Stimulated activated naive B cell treated with anti-CD40 and anti-IgM and Interleukin-4, amounts not matched to agents 10 μg/mL and 1 μg/mL and 100 μg/mL, for 72 hours (primary cell): Measurements from ENCODE around the gene SSTR4.

Experiments used
- ATAC-seq, 2 donors: fragments of 150-1000 bp; cut with Tn5 transposase; replicated peaks; 2 replicates each; pipeline ENCODE4 v1.10.0; 2021; ENCODE audit warnings: moderate library complexity in 1 of 2
- DNase-seq: peaks from one replicate; pipeline ENCODE4 v3.0.0; 2021
- H3K27ac Mint-ChIP-seq: one replicate; pipeline ENCODE4 v1.8.0; 2022; ENCODE audit warnings: mild to moderate bottlenecking, mixed read lengths
- H3K27me3 Mint-ChIP-seq, 2 donors: one replicate each; pipeline ENCODE4 v1.8.0; 2022; ENCODE audit warnings: mixed read lengths in 2 of 2
- H3K36me3 Mint-ChIP-seq, 2 donors: one replicate each; pipeline ENCODE4 v1.8.0; 2022; ENCODE audit warnings: mixed read lengths in 2 of 2, mild to moderate bottlenecking in 1 of 2
- H3K4me1 Mint-ChIP-seq, 2 donors: one replicate each; pipeline ENCODE4 v1.8.0; 2022; ENCODE audit warnings: mixed read lengths in 2 of 2, mild to moderate bottlenecking in 1 of 2
- H3K4me3 Mint-ChIP-seq, 2 donors: one replicate each; pipeline ENCODE4 v1.8.0; 2022; ENCODE audit warnings: mild to moderate bottlenecking in 2 of 2, mixed read lengths in 2 of 2, moderate library complexity in 1 of 2
- H3K9me3 Mint-ChIP-seq, 2 donors: one replicate each; pipeline ENCODE4 v1.8.0; 2022; ENCODE audit warnings: mixed read lengths in 2 of 2, mild to moderate bottlenecking in 1 of 2

Gene SSTR4

GRCh38 chr20:23059846-23060245 is 24.7 kb downstream of the SSTR4 start:
- ATAC-seq, result no peak
- Mint-ChIP-seq H3K4me1 (no peaks in the 10 kb centered on the region), H3K9me3 (peaks cover 0 to 3% of the 10 kb centered on the region in 2 donors), H3K36me3 (no peaks in the 10 kb centered on the region), H3K4me3 (no peak overlapping the region), H3K27ac (no peak overlapping the region), H3K27me3 (no peaks in the 10 kb centered on the region)
- DNase-seq, result no peak

- Mint-ChIP-seq H3K27ac (no peak overlapping the region), H3K9me3 (peaks cover 0 to 3% of the 10 kb centered on the region in 2 donors), H3K4me1 (no peaks in the 10 kb centered on the region), H3K4me3 (no peak overlapping the region), H3K36me3 (no peaks in the 10 kb centered on the region), H3K27me3 (no peaks in the 10 kb centered on the region)
- ATAC-seq, result no peak
- no peak for DNase-seq
Observed at GRCh38 chr20:23060629-23061028, 25.5 kb downstream of the SSTR4 start.

GRCh38 chr20:23061262-23061661 is 26.1 kb downstream of the SSTR4 start:
- H3K36me3 Mint-ChIP-seq, result no peaks in the 10 kb centered on the region

GRCh38 chr20:23061734-23062561 is 26.8 kb downstream of the SSTR4 start:
- H3K27ac Mint-ChIP-seq, result no peak overlapping the region

More at GRCh38 chr20:23061262-23061661, 26.1 kb downstream of the SSTR4 start:
- ATAC-seq, result no peak
- no peak overlapping the region for H3K4me3 Mint-ChIP-seq
- no peak for DNase-seq
- no peaks in the 10 kb centered on the region for H3K4me1 Mint-ChIP-seq
- H3K27me3 Mint-ChIP-seq, result no peaks in the 10 kb centered on the region
- H3K27ac Mint-ChIP-seq, result no peak overlapping the region
- H3K9me3 Mint-ChIP-seq, result peaks cover 0 to 3% of the 10 kb centered on the region in 2 donors

DNA sequence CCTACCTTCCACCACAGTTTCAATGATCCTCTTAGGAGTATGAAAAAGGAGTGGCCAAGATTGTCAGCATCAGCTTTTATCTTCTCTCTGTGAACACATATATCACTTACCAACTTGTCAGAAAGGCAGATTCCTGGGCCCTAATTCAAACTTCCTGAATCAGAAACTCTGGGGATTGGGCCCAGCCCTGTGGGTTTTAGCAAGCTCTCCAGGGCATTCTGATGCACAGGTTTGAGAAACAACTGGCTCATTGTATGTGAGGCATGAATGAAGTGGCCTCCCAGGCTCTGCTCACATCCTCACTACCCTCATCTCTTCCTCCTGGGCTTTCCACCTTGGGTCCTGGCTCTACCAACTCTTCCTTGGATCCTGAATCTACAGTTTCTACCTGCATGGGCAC is 27.5 kb downstream of the SSTR4 start:
- Mint-ChIP-seq H3K36me3 (no peaks in the 10 kb centered on the region), H3K4me1 (no peaks in the 10 kb centered on the region), H3K9me3 (no peaks in the 10 kb centered on the region), H3K4me3 (no peak overlapping the region), H3K27ac (peak overlapping the region; percentile 48), H3K27me3 (no peaks in the 10 kb centered on the region)
- DNase-seq (no peak), ATAC-seq (no peak)

More at GRCh38 chr20:23061734-23062561, 26.8 kb downstream of the SSTR4 start:
- no peaks in the 10 kb centered on the region for H3K9me3 Mint-ChIP-seq
- no peaks in the 10 kb centered on the region for H3K27me3 Mint-ChIP-seq
- H3K4me3 Mint-ChIP-seq, result no peak overlapping the region
- DNase-seq (no peak), ATAC-seq (peak in 1 of 2 donors; percentile 16)
- H3K36me3 Mint-ChIP-seq, result no peaks in the 10 kb centered on the region
- H3K4me1 Mint-ChIP-seq, result no peaks in the 10 kb centered on the region

DNA sequence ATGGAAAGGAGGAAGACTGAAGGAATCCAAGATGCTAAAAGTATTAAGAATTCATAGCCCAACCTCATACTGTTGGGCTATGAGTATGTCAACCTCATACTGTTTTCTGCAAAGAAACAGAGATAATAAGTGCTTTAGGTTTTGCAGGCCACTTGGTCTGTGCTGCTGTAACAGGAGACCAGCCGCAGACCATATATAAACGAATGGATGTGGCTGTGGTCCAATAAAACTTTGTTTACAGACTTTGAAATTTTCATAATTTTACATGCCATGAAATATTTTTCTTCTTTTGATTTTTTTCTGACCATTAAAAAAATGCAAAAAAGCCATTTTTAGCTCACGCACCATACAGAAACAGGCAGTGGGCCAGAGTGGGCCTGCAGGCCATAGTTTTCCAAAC is 28.1 kb downstream of the SSTR4 start:
- H3K36me3 Mint-ChIP-seq, result no peaks in the 10 kb centered on the region
- no peak overlapping the region for H3K4me3 Mint-ChIP-seq
- H3K9me3 Mint-ChIP-seq, result no peaks in the 10 kb centered on the region
- no peaks in the 10 kb centered on the region for H3K4me1 Mint-ChIP-seq
- H3K27ac Mint-ChIP-seq, result no peak overlapping the region
- ATAC-seq, result no peak
- H3K27me3 Mint-ChIP-seq, result no peaks in the 10 kb centered on the region
- DNase-seq, result no peak

GRCh38 chr20:23063581-23063980 is 28.5 kb downstream of the SSTR4 start:
- Mint-ChIP-seq H3K27ac (no peak overlapping the region), H3K27me3 (no peaks in the 10 kb centered on the region), H3K36me3 (no peaks in the 10 kb centered on the region), H3K9me3 (no peaks in the 10 kb centered on the region), H3K4me1 (no peaks in the 10 kb centered on the region), H3K4me3 (no peak overlapping the region)
- ATAC-seq (no peak), DNase-seq (no peak)

DNA sequence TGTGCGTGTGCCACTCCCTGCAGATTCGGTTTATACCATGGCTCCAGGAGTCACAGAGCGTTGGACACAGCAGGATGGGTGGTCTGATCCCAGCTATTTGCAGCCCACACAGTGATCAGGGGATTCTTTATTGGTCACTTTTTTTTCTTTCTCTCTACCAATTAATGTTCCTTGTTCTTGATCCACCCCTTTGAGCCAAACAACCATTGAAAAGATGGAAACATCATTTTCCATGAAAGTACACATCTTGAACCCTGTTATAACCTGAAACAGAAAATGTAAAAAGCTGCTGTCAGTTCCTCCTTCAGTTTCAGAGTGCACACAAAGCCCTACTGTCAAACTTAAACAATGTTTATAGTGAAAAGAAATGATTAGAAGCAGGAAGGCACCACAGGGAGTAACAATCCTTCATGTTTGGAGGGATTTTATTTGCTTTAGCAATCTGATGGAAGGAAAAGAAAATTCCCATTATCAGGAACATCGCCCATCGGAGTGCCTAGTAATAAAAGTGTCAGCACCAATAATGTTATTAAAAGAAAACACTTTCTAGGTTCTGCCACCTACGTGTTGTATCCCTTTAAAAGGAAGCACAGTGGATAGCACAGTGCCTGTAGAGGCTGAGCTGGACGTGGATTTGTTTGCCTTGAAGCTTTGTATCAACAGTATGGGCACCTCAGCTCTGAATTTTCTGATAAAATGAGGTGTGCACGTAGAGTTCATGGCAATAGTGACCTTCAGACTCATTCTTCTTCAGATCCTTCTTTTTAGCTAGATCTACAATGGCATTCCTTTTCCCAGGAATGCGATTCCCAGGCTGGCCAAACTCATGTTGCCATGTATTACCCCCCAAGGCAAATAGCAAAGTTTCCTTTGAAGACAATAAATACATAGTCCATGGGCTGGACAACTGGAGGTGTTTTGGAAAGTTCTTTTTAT is 30.4 kb downstream of the SSTR4 start:
- Mint-ChIP-seq H3K27ac (no peak overlapping the region), H3K4me1 (no peaks in the 10 kb centered on the region), H3K36me3 (no peaks in the 10 kb centered on the region), H3K27me3 (no peaks in the 10 kb centered on the region), H3K4me3 (no peak overlapping the region), H3K9me3 (no peaks in the 10 kb centered on the region)
- ATAC-seq (no peak), DNase-seq (no peak)

DNA sequence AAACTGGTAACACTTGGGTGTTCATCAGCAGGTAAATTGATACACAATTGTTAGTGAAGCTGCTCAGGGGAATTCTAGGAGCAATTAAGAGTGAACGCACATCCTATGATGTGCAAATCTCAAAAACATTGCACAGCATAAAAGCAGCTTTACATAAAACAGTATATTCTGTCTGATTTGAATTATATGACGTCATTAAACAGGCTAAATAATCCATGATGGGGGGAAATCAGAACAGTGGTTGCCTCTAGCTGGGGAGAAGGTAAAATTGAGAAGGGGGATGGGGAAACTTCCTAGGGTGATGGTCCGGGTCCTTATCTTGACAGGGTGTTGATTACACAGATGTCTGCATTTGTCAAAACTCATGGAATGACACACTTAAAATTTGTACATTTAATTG is 31.7 kb downstream of the SSTR4 start:
- Mint-ChIP-seq H3K9me3 (no peaks in the 10 kb centered on the region), H3K36me3 (no peaks in the 10 kb centered on the region), H3K27ac (no peak overlapping the region), H3K27me3 (no peaks in the 10 kb centered on the region), H3K4me3 (no peak overlapping the region), H3K4me1 (no peaks in the 10 kb centered on the region)
- no peak for ATAC-seq
- DNase-seq, result no peak

DNA sequence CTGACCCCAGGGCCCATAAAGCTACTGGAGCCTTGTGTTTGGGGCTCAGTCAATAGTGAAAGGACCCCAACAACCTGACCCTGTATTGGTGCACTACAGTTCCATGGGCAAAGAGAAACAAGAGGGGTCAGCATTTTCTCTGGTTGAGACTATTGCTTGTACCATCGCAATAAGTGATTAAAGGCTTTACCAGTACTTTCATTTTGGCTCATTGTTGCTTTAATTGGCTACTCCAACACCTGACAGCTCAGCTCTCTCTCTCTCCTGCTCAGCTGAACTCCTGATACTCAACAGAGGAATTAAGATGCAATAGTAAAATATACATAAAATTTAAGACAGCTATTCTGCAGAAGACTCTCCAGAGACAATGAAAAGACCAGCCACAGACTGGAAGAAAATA is 33.2 kb downstream of the SSTR4 start:
- DNase-seq (no peak), ATAC-seq (no peak)
- no peaks in the 10 kb centered on the region for H3K36me3 Mint-ChIP-seq
- H3K9me3 Mint-ChIP-seq, result no peaks in the 10 kb centered on the region
- no peaks in the 10 kb centered on the region for H3K27me3 Mint-ChIP-seq
- H3K4me1 Mint-ChIP-seq, result no peaks in the 10 kb centered on the region
- H3K4me3 Mint-ChIP-seq, result no peak overlapping the region
- no peak overlapping the region for H3K27ac Mint-ChIP-seq

DNA sequence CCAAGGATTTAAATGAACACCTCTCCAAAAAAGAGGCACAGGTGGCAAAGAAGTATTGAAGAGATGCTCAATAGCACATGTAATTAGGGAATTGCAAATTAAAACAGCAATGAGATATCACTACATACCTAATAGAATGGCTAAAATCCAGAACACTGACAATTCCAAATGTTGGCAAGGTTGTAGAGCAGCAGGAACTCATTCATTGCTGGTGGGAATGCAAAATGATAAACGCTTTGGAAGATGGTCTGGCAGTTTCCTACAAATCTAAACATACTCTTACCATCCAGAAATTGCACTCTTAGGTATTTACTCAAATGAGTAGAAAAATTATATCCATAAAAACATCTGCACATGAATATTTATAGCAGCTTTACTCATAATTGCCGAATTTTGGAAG is 34.0 kb downstream of the SSTR4 start:
- H3K27me3 Mint-ChIP-seq, result no peaks in the 10 kb centered on the region
- no peak for ATAC-seq
- H3K27ac Mint-ChIP-seq, result no peak overlapping the region
- DNase-seq, result no peak
- no peaks in the 10 kb centered on the region for H3K9me3 Mint-ChIP-seq
- no peaks in the 10 kb centered on the region for H3K4me1 Mint-ChIP-seq
- no peak overlapping the region for H3K4me3 Mint-ChIP-seq
- no peaks in the 10 kb centered on the region for H3K36me3 Mint-ChIP-seq

- Mint-ChIP-seq H3K4me1 (no peaks in the 10 kb centered on the region), H3K9me3 (no peaks in the 10 kb centered on the region), H3K27me3 (no peaks in the 10 kb centered on the region), H3K4me3 (no peak overlapping the region), H3K27ac (no peak overlapping the region), H3K36me3 (no peaks in the 10 kb centered on the region)
- ATAC-seq (no peak), DNase-seq (no peak)
Observed at GRCh38 chr20:23071398-23071797, 36.3 kb downstream of the SSTR4 start.

GRCh38 chr20:23071996-23072395 is 36.9 kb downstream of the SSTR4 start:
- Mint-ChIP-seq H3K27me3 (no peaks in the 10 kb centered on the region), H3K36me3 (no peaks in the 10 kb centered on the region), H3K4me3 (no peak overlapping the region), H3K27ac (no peak overlapping the region), H3K9me3 (no peaks in the 10 kb centered on the region), H3K4me1 (no peaks in the 10 kb centered on the region)
- DNase-seq (no peak), ATAC-seq (no peak)

GRCh38 chr20:23072892-23073586 is 37.9 kb downstream of the SSTR4 start:
- DNase-seq (no peak), ATAC-seq (no peak)
- no peaks in the 10 kb centered on the region for H3K9me3 Mint-ChIP-seq
- peaks cover under 1 to 4% of the 10 kb centered on the region in 2 donors for H3K27me3 Mint-ChIP-seq
- no peak overlapping the region for H3K27ac Mint-ChIP-seq
- no peaks in the 10 kb centered on the region for H3K4me1 Mint-ChIP-seq
- H3K36me3 Mint-ChIP-seq, result no peaks in the 10 kb centered on the region
- no peak overlapping the region for H3K4me3 Mint-ChIP-seq
